Pancreas (tissue), 10 donors: ENCODE data around the gene TNP1. TPM values are rescaled to one million over a fixed set of nuclear protein-coding genes. Genes with fewer than 3 reads are reported as not detected.

Source experiments
- ATAC-seq, 4 donors: fragments of 200-7000 bp; cut with Tn5 transposase; one replicate each; pipeline versions ENCODE4 v1.8.0 to v1.9.1; 2020; ENCODE audit warnings: mild to moderate bottlenecking in 4 of 4, moderate library complexity in 4 of 4
- DNase-seq, 6 donors: peaks; one replicate each; pipeline ENCODE4 v3.0.0-alpha.2; 2020
- FAIRE-seq: peaks from 2 replicates; lab custom pipeline; 2012; peaks lifted over from hg19 to GRCh38; lab: Jason Lieb, UNC
- H3K27ac ChIP-seq, 4 donors: fragments of 200-600 bp; sonication (generic); 1 replicate in 3 of 4; 2 replicates in 1 of 4; pipeline versions ENCODE4 v1.5.0 to v1.8.0; 2020
- H3K27me3 ChIP-seq, 4 donors: fragments of 200-600 bp; one replicate each; pipeline ENCODE4 v1.8.0; 2021
- H3K36me3 ChIP-seq, 3 donors: fragments of 200-600 bp; sonication (generic) in 1 of 3; one replicate each; pipeline versions ENCODE4 v1.5.0 to v1.8.0; 2020 to 2021
- H3K4me1 ChIP-seq, 3 donors: fragments of 200-600 bp; one replicate each; pipeline ENCODE4 v1.8.0; 2021
- H3K4me3 ChIP-seq, 4 donors: fragments of 200-600 bp; sonication (generic) in 2 of 4; one replicate each; pipeline versions ENCODE4 v1.5.0 to v1.8.0; 2020 to 2021
- H3K9me3 ChIP-seq, 4 donors: fragments of 200-600 bp; one replicate each; pipeline ENCODE4 v1.8.0; 2021
- CTCF ChIP-seq, 4 donors: fragments of 200-600 bp; sonication (generic) in 3 of 4; IDR thresholded peaks; one replicate each; pipeline versions ENCODE4 v1.5.0 to v1.8.0; 2021; ENCODE audit warnings: antibody characterized with exemption in 4 of 4
- whole genome bisulfite sequencing, 2 donors: extraction: QIAGEN DNeasy Blood & Tissue Kit; methylation state at CpG; one replicate each; pipeline ENCODE4 v1.1.7; 2013; 5-methylcytosine and 5-hydroxymethylcytosine counted together
- intact Hi-C, 3 donors: fragments of 100-400 bp; cut with DNase I; formaldehyde crosslinking; loops; one replicate each; pipeline versions ENCODE4 v1.11.1 to v1.14.2; 2022
- polyA plus RNA-seq, 2 donors: library from polyadenylated mRNA; stranded (reverse); fragments of 200-250 nt; gene quantifications; one replicate each; pipeline ENCODE4 v1.2.3, GENCODE V29; 2013
- total RNA-seq, 6 donors: library from RNA; stranded (reverse); fragmentation: NEBNext Ultra II Directional in 4 of 6; extraction: Animal tissue kit (Norgen Biotek cat#: 25700) in 4 of 6; gene quantifications; one replicate each; pipeline versions ENCODE4 v1.2.1 to v1.2.4, GENCODE V29; 2021 to 2023
- donor health status: healthy with polysubstance abuse.
- donor health status: DM: no; HTN: no; CAD: no; lungs with moderate emphysema.
- donor health status: DM: no; HTN: no; CAD: no.
- donor health status: control.
- donor health status: control.
- donor health status: Bipolar disorder and iron deficiency.
- donor health status: DM: yes; HTN: yes; CAD: no.
- donor health status: DM: no; HTN: no; CAD: no.
- donor health status: DM: no; HTN: no; CAD: no.
- donor health status: DM: yes; HTN: yes; CAD: no.

TNP1 gene
- total and polyA plus RNA-seq, 8 donors, result not detected

GRCh38 chr2:216882876-216883275 lies 23.0 kb upstream of the TNP1 start:
- no peaks in the 10 kb centered on the region for H3K9me3 ChIP-seq

GRCh38 chr2:216881411-216881810 lies 21.5 kb upstream of the TNP1 start:
- no peak for TF ChIP-seq CTCF (IDR thresholded peaks at IDR 0.05)
- no peak for FAIRE-seq
- no peak for ATAC-seq
- no peaks in the 10 kb centered on the region for H3K9me3 ChIP-seq
- H3K4me3 ChIP-seq, result no peak overlapping the region
- H3K36me3 ChIP-seq, result no peaks in the 10 kb centered on the region
- DNase-seq, result no peak
- no peaks in the 10 kb centered on the region for H3K27me3 ChIP-seq
- 83 to 97% methylated on average over 4 of the region's 4 CpGs for WGBS, 2 donors
- no peaks in the 10 kb centered on the region for H3K4me1 ChIP-seq
- intact Hi-C loops, result no loop called here
- H3K27ac ChIP-seq, result no peak overlapping the region

More at GRCh38 chr2:216882876-216883275, 23.0 kb upstream of the TNP1 start:
- no peak for ATAC-seq
- 84 to 92% methylated on average over 6 of the region's 6 CpGs for WGBS, 2 donors
- Histone ChIP-seq H3K36me3 (no peaks in the 10 kb centered on the region), H3K27me3 (no peaks in the 10 kb centered on the region), H3K4me1 (no peaks in the 10 kb centered on the region), H3K4me3 (no peak overlapping the region), H3K27ac (no peak overlapping the region)
- no peak for TF ChIP-seq CTCF (IDR thresholded peaks at IDR 0.05)
- DNase-seq, result no peak
- FAIRE-seq, result no peak
- intact Hi-C loops, result no loop called here

GRCh38 chr2:216880509-216881184 lies 20.8 kb upstream of the TNP1 start:
- 74 to 75% methylated on average over 7 of the region's 7 CpGs for whole genome bisulfite sequencing, 2 donors
- Histone ChIP-seq H3K9me3 (no peaks in the 10 kb centered on the region), H3K4me3 (no peak overlapping the region), H3K4me1 (no peaks in the 10 kb centered on the region), H3K36me3 (no peaks in the 10 kb centered on the region), H3K27ac (no peak overlapping the region), H3K27me3 (no peaks in the 10 kb centered on the region)
- DNase-seq, result peak in 1 of 6 donors; percentile 37
- no peak for TF ChIP-seq CTCF (IDR thresholded peaks at IDR 0.05)
- no peak for ATAC-seq
- intact Hi-C loops, result no loop called here
- FAIRE-seq, result no peak

GRCh38 chr2:216879727-216880508 lies 20.1 kb upstream of the TNP1 start:
- Histone ChIP-seq H3K36me3 (no peaks in the 10 kb centered on the region), H3K4me3 (no peak overlapping the region), H3K27ac (no peak overlapping the region), H3K9me3 (no peaks in the 10 kb centered on the region), H3K4me1 (no peaks in the 10 kb centered on the region), H3K27me3 (no peaks in the 10 kb centered on the region)
- no peak for ATAC-seq
- intact Hi-C loops, result no loop called here
- WGBS, 2 donors, result 85 to 87% methylated on average over 6 of the region's 6 CpGs
- no peak for TF ChIP-seq CTCF (IDR thresholded peaks at IDR 0.05)
- no peak for DNase-seq
- FAIRE-seq, result no peak

GRCh38 chr2:216878072-216878471 lies 18.2 kb upstream of the TNP1 start:
- H3K36me3 ChIP-seq, result no peaks in the 10 kb centered on the region
- intact Hi-C loops, result no loop called here
- no peak overlapping the region for H3K27ac ChIP-seq
- WGBS, 2 donors, result 89% methylated on average over 5 of the region's 5 CpGs
- H3K4me1 ChIP-seq, result no peaks in the 10 kb centered on the region
- H3K27me3 ChIP-seq, result no peaks in the 10 kb centered on the region
- no peaks in the 10 kb centered on the region for H3K9me3 ChIP-seq
- no peak overlapping the region for H3K4me3 ChIP-seq
- no peak for TF ChIP-seq CTCF (IDR thresholded peaks at IDR 0.05)
- FAIRE-seq (no peak), DNase-seq (no peak), ATAC-seq (no peak)
